Esophagus muscularis mucosa (tissue), 4 donors: ENCODE measurements around the gene TMEM271. TPM values are rescaled to one million over a fixed set of nuclear protein-coding genes. Genes with fewer than 3 reads are reported as not detected.

Experiments
- DNase-seq: peaks from one replicate; pipeline ENCODE4 v3.0.0-alpha.2; 2017; ENCODE audit errors: extremely low spot score
- H3K27ac ChIP-seq, 4 donors: fragments of 200-600 bp; sonication (generic); replicated peaks in 1 of 4; 1 replicate in 3 of 4; 2 replicates in 1 of 4; pipeline ENCODE4 v1.5.1; 2016 to 2019; ENCODE audit warnings: mild to moderate bottlenecking in 1 of 4
- H3K27me3 ChIP-seq, 4 donors: fragments of 200-600 bp; sonication (generic); one replicate each; pipeline versions ENCODE4 v1.5.1 to v1.6.0; 2016 to 2019
- H3K36me3 ChIP-seq, 4 donors: fragments of 200-600 bp; sonication (generic); one replicate each; pipeline ENCODE4 v1.5.1; 2016 to 2019
- H3K4me1 ChIP-seq, 4 donors: fragments of 200-600 bp; sonication (generic); one replicate each; pipeline ENCODE4 v1.5.1; 2016 to 2019
- H3K4me3 ChIP-seq, 4 donors: fragments of 200-600 bp; sonication (generic); 1 replicate in 2 of 4; 2 replicates in 2 of 4; pipeline ENCODE4 v1.5.1; 2016 to 2019; ENCODE audit warnings: mild to moderate bottlenecking in 4 of 4, moderate library complexity in 1 of 4
- H3K9me3 ChIP-seq, 4 donors: fragments of 200-600 bp; sonication (generic); 1 replicate in 3 of 4; 2 replicates in 1 of 4; pipeline ENCODE4 v1.5.1; 2016 to 2019
- EP300 ChIP-seq: sonication (generic); formaldehyde crosslinking; IDR thresholded peaks from one replicate; pipeline ENCODE4 v1.6.1; 2017; ENCODE audit warnings: antibody characterized with exemption
- POLR2A ChIP-seq: fragments of 450-650 bp; IDR thresholded peaks from one replicate; pipeline ENCODE4 v1.6.1; 2017; ENCODE audit warnings: antibody characterized with exemption, moderate library complexity, mild to moderate bottlenecking, low read depth
- POLR2AphosphoS5 ChIP-seq, 2 donors: sonication (generic); formaldehyde crosslinking; IDR thresholded peaks; one replicate each; pipeline ENCODE4 v1.6.1; 2017; ENCODE audit warnings: antibody characterized with exemption in 2 of 2
- WGBS: methylation state at CpG from one replicate; pipeline ENCODE4 v1.1.5; 2018; 5-methylcytosine and 5-hydroxymethylcytosine counted together
- intact Hi-C: fragments of 100-400 bp; cut with DNase I; formaldehyde crosslinking; loops from one replicate; pipeline ENCODE4 v1.15.1; 2023
- total RNA-seq, 4 donors: library from RNA; depleted of rRNA; stranded (reverse); fragments of >200 nt; gene quantifications; one replicate each; pipeline versions ENCODE4 v1.1.0 to v1.2.1, GENCODE V29; 2016
- TF ChIP-seq, protein P1 (sequence below), 3 experiments: fragments of 200-600 bp in 2 of 3; fragments of 450-650 bp in 1 of 3; sonication (generic) in 2 of 3; IDR thresholded peaks; one replicate each; pipeline ENCODE4 v1.5.1; 2017 to 2019; ENCODE audit warnings: antibody characterized with exemption in 3 of 3, mild to moderate bottlenecking in 2 of 3, moderate library complexity in 1 of 3

TMEM271 gene
- total RNA-seq, 4 donors from 2014 or later: 0.19 to 0.34 TPM; not detected in 2

DNA sequence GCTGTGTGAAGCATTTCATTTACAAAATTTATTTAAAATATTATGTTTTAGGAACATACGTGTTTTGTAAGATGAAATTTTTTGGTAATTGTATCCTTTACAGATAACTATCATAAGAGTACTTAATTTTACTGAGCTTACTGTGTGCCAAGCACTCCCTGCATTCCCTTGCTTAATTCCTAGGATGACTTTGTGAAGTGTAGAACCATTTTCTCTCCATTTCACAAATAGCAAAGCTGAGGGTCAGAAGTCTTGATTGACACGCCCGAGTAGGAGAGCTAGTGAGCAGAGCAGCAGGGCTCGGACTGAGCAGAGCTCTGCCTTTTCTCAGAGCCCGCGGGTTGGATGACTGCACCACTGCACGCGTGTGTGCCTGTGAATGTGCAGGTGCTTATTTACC, 46.5 kb downstream of the TMEM271 start:
- Histone ChIP-seq H3K4me1 (no peaks in the 10 kb centered on the region), H3K27ac (no peak overlapping the region), H3K36me3 (peaks cover 39 to 98% (median 91%) of the 10 kb centered on the region in 4 donors), H3K4me3 (no peak overlapping the region), H3K27me3 (no peaks in the 10 kb centered on the region), H3K9me3 (no peaks in the 10 kb centered on the region)
- intact Hi-C loops: no loop called here
- TF ChIP-seq EP300: no peak
- no peak for TF ChIP-seq POLR2AphosphoS5 (IDR thresholded peaks at IDR 0.05)
- TF ChIP-seq, protein P1, sequence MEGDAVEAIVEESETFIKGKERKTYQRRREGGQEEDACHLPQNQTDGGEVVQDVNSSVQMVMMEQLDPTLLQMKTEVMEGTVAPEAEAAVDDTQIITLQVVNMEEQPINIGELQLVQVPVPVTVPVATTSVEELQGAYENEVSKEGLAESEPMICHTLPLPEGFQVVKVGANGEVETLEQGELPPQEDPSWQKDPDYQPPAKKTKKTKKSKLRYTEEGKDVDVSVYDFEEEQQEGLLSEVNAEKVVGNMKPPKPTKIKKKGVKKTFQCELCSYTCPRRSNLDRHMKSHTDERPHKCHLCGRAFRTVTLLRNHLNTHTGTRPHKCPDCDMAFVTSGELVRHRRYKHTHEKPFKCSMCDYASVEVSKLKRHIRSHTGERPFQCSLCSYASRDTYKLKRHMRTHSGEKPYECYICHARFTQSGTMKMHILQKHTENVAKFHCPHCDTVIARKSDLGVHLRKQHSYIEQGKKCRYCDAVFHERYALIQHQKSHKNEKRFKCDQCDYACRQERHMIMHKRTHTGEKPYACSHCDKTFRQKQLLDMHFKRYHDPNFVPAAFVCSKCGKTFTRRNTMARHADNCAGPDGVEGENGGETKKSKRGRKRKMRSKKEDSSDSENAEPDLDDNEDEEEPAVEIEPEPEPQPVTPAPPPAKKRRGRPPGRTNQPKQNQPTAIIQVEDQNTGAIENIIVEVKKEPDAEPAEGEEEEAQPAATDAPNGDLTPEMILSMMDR (IDR thresholded peaks at IDR 0.05): no peak
- TF ChIP-seq POLR2A: no peak
- no peak for DNase-seq
- WGBS: 98% methylated on average over 5 of the region's 8 CpGs

DNA sequence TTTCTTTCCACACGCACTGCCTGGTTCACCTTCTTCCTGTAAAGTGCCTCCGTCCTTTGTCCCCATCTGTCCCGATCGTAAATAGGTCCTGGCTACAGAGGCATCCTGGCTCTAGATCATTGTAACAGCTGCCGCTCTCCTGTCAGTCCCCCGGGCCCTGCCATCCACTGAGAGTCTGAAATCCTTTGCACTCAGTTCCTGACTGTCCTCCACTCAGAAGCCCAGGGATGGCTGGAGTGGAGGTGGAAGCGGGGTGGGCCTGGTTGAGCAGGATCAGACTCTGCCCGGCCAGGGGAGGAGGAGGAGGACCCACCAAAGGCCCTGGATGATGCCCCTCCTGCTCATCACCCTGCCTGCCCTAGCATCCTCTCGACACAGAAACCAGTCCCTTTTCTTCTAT, 47.3 kb downstream of the TMEM271 start:
- H3K36me3 ChIP-seq: peaks cover 39 to 98% (median 91%) of the 10 kb centered on the region in 4 donors
- DNase-seq: no peak
- no peaks in the 10 kb centered on the region for H3K27me3 ChIP-seq
- WGBS: 82% methylated on average over 9 of the region's 9 CpGs
- no peaks in the 10 kb centered on the region for H3K9me3 ChIP-seq
- no peaks in the 10 kb centered on the region for H3K4me1 ChIP-seq
- intact Hi-C loops: no loop called here
- H3K27ac ChIP-seq: no peak overlapping the region
- TF ChIP-seq, protein P1 (IDR thresholded peaks at IDR 0.05): no peak
- TF ChIP-seq EP300 (no peak), POLR2AphosphoS5 (IDR thresholded peaks at IDR 0.05) (no peak), POLR2A (no peak)
- no peak overlapping the region for H3K4me3 ChIP-seq

DNA sequence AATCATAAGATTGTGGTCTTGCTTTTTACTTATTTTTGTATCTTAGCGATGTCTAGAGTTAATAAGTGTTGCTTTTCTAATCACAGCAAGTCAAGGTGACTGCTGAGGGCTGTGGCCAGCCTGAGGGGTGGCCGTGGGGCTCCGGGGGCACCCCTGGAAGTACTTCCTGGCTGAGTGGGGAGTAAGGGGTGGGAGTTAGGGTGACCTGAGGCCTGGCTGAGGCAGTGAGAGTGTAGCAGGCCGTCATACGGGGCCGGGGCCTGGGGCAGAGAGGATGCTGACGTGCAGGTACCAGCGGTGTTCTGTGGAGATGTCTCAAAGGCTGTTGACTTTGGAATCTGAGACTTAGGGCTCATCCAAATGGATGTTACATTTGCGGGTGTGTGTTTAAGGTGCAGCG, 47.8 kb downstream of the TMEM271 start:
- Histone ChIP-seq H3K4me3 (no peak overlapping the region), H3K27ac (no peak overlapping the region), H3K27me3 (no peaks in the 10 kb centered on the region), H3K36me3 (peaks cover 42 to 98% (median 91%) of the 10 kb centered on the region in 4 donors), H3K9me3 (no peaks in the 10 kb centered on the region), H3K4me1 (no peaks in the 10 kb centered on the region)
- no peak for DNase-seq
- 95% methylated on average over 10 of the region's 10 CpGs for WGBS
- intact Hi-C loops: no loop called here
- TF ChIP-seq, protein P1 (IDR thresholded peaks at IDR 0.05): no peak
- no peak for TF ChIP-seq EP300
- TF ChIP-seq POLR2AphosphoS5 (IDR thresholded peaks at IDR 0.05): no peak
- no peak for TF ChIP-seq POLR2A

DNA sequence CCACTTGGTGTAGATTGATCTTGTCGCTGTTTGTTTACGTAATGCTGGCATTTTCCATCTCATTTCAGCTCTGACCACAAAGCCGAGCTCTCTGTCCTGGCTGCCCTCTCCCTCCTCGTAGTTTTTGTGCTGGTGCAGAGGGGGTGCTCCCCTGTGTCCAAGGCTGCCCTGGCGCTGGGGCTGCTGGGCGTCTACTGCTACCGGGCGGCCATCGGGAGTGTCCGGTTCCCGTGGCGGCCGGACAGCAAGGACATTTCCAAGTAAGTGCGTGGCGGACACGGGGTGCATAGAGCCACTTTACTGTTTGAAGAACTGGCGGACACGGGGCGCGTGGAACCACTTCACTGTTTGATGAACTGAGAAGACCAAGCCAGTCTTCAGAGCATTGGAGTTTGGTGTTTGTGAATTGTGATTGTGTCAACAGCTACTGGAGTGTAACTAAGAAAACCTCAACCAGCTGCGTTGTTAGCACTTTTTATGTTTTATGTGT, 49.1 kb downstream of the TMEM271 start:
- Histone ChIP-seq H3K27ac (no peak overlapping the region), H3K9me3 (no peaks in the 10 kb centered on the region), H3K27me3 (no peaks in the 10 kb centered on the region), H3K36me3 (peaks cover 48 to 98% (median 92%) of the 10 kb centered on the region in 4 donors), H3K4me1 (no peaks in the 10 kb centered on the region), H3K4me3 (no peak overlapping the region)
- no peak for DNase-seq
- intact Hi-C loops: no loop called here
- no peak for TF ChIP-seq POLR2A
- WGBS: 95% methylated on average over 21 of the region's 21 CpGs

DNA sequence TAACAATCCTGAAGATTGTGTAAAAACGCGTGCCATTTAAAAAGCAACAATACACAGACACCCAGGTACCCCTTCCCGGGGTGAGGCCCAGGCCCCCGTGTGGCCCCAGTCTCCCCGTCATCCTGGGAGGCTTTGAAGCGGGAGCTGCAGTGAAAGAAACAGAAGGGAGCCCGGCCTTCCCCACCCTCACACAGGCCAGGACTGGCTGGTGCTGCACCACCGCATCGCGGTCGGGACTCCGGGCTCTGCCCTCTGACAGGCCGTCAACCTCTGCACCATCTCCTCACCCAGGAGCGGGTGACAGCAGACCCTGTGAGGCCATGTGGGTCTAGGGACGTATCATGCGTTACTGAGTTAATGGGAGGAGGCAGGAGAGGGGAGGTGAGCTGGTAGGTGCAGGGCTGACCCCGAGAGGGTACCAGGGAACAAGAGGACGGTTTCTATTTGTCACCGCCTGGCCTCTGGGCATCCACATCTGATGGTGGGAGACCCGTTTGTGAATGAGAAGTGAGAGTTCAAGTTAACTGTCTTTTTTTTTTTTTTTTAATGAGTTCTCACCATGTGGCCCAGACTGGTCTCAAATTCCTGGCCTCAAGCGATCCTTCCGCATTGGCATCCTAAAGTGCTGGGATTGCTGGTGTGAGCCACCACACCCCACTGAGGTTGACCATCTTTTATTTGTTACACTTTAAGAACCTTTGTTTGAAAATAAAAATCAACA, 49.7 kb downstream of the TMEM271 start:
- Histone ChIP-seq H3K36me3 (peaks cover 49 to 98% (median 92%) of the 10 kb centered on the region in 4 donors), H3K27ac (no peak overlapping the region), H3K4me3 (no peak overlapping the region), H3K27me3 (no peaks in the 10 kb centered on the region), H3K4me1 (no peaks in the 10 kb centered on the region), H3K9me3 (no peaks in the 10 kb centered on the region)
- intact Hi-C loops: no loop called here
- 93% methylated on average over 21 of the region's 22 CpGs for WGBS
- no peak for TF ChIP-seq EP300
- TF ChIP-seq POLR2AphosphoS5 (IDR thresholded peaks at IDR 0.05): no peak
- TF ChIP-seq, protein P1 (IDR thresholded peaks at IDR 0.05): no peak
- TF ChIP-seq POLR2A: no peak
- no peak for DNase-seq
